OCI-LY1 (cell line): ENCODE measurements around the gene TMEM38A.

ENCODE experiments used
- EZH2 ChIP-seq: fragments of 200-600 bp; sonication (generic), shearing (Covaris generic); IDR thresholded peaks from 2 replicates; pipeline ENCODE4 v1.8.0; 2017; ENCODE audit warnings: borderline replicate concordance, mixed run types, mild to moderate bottlenecking, antibody characterized with exemption, low read length, moderate library complexity, mixed read lengths
- TF ChIP-seq, protein P1 (sequence below): fragments of 200-600 bp; sonication (generic), shearing (Covaris generic); IDR thresholded peaks from 2 replicates; pipeline ENCODE4 v1.5.1; 2017; ENCODE audit warnings: mild to moderate bottlenecking, antibody characterized with exemption, low read length, moderate library complexity, mixed read lengths

DNA sequence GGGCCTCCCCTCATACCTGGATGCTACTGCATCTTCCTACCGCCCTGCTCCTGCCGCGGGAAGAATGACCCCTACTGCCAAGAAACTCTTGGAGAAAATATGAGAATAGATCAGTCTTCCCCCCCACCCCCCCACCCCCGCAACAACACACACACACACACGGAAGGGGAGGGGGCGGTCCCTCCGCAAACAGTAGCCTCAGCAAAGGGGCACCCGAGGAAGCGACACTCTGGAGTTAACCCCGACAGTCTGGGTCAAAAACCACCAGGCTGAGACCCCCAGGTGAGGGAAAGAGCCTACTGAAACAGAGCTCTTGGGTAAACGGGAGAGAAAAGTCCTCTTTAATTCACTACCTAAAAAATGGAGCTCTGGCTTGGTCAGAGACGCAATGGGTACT lies 34.1 kb upstream of the TMEM38A start:
- TF ChIP-seq EZH2 = no peak
- TF ChIP-seq, protein P1, sequence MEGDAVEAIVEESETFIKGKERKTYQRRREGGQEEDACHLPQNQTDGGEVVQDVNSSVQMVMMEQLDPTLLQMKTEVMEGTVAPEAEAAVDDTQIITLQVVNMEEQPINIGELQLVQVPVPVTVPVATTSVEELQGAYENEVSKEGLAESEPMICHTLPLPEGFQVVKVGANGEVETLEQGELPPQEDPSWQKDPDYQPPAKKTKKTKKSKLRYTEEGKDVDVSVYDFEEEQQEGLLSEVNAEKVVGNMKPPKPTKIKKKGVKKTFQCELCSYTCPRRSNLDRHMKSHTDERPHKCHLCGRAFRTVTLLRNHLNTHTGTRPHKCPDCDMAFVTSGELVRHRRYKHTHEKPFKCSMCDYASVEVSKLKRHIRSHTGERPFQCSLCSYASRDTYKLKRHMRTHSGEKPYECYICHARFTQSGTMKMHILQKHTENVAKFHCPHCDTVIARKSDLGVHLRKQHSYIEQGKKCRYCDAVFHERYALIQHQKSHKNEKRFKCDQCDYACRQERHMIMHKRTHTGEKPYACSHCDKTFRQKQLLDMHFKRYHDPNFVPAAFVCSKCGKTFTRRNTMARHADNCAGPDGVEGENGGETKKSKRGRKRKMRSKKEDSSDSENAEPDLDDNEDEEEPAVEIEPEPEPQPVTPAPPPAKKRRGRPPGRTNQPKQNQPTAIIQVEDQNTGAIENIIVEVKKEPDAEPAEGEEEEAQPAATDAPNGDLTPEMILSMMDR = no peak
